GM19438 (cell line): ENCODE results near the gene SURF1.
"Not testable (repeated sequence)": the region's sequence is repeated elsewhere in the genome, so short reads cannot be mapped to it uniquely, and the experiment has no call there.

ENCODE experiments used
- ATAC-seq: cut with Tn5 transposase; IDR thresholded peaks from one replicate; pipeline ENCODE4 v1.9.1; 2021; ENCODE audit warnings: low read depth; ENCODE audit not compliant: unreplicated experiment

Gene SURF1, protein sequence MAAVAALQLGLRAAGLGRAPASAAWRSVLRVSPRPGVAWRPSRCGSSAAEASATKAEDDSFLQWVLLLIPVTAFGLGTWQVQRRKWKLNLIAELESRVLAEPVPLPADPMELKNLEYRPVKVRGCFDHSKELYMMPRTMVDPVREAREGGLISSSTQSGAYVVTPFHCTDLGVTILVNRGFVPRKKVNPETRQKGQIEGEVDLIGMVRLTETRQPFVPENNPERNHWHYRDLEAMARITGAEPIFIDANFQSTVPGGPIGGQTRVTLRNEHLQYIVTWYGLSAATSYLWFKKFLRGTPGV

DNA sequence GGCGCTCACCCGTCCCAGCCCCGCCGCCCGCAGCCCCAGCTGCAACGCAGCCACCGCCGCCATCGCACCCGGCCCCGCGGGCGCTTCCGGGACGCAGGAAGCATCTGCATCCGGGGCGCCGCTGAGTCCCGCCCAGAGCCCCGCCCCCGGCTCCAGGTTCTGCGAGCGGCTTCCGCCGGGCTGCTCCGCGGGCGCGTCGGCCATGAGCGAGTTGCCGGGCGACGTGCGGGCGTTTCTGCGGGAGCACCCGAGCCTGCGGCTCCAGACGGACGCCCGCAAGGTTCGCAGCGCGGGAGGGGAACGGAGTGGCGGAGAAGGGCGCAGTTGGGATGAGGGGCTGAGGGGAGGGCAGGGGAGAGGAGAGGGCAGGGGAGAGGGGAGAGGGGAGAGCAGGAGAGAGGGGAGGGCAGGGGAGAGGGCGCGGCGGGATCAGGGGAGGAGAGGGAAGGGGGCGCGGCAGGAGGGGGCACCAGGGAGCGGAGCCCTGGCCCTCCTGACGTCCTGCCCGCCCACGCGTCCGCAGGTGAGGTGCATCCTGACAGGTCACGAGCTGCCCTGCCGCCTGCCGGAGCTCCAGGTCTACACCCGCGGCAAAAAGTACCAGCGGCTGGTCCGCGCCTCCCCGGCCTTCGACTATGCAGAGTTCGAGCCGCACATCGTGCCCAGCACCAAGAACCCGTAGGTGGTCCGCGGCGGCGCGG, at the start of gene SURF1, which contains the start of gene SURF2:
SURF1 (minus strand) TSS at position 97 of the 701 bp plus-strand sequence; CDS start at position 63, 34 bp downstream.
SURF2 (plus strand) TSS at position 160 of the 701 bp plus-strand sequence; CDS start at position 203, 43 bp downstream.
- ATAC-seq: peak; percentile 52

DNA sequence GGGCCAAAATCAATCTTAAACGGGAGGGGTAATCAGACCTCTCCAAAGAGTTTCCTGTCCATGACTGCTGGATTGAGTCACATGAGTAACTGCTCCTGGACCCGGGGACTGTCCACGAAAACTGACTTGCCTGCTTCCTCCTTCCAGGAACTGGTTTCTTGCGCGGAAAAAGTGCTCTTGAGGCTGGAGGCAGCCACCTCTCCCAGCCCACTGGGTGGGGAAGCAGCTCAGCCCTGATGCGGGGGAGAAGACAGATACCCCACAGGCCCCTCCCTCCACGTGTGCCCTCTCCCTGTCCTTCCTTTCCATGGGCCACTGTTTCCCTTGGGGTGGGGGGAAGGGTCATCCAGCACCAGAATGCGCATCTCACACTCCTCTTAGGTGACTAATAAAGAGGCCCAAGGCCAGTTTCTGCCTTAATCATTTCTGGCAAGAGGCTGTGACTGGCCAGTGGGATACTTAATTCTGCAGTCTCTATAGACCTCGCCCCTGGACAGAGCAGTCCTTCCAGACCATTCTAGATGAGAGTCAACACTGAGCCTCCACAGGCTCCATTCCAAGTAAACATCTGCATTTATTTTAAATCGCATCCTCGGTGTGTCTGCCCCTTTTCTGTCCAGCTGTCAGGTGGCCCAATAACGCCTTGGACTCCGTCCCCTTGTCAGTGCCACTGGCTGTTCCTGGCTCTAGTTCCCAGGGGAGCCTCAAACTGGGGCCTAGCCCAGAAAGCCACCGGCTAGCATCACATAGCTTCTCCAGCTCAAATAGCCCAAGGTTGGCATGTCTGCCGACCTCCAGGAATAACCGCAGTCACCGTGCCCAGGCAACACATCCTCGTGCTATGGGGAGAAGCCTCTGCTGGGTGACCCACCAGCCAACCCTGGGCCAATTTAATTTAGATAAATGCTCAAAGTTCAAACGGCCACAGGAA, 49.5 kb upstream of the SURF1 start:
- ATAC-seq: no peak

- no peak for ATAC-seq
These were observed 48.2 kb upstream of the SURF1 start for GRCh38 chr9:133404454-133405002.

- ATAC-seq: no peak
These were observed 47.6 kb upstream of the SURF1 start for GRCh38 chr9:133403766-133404453.

- ATAC-seq: no peak
These were observed 46.4 kb upstream of the SURF1 start for GRCh38 chr9:133402689-133403088.

DNA sequence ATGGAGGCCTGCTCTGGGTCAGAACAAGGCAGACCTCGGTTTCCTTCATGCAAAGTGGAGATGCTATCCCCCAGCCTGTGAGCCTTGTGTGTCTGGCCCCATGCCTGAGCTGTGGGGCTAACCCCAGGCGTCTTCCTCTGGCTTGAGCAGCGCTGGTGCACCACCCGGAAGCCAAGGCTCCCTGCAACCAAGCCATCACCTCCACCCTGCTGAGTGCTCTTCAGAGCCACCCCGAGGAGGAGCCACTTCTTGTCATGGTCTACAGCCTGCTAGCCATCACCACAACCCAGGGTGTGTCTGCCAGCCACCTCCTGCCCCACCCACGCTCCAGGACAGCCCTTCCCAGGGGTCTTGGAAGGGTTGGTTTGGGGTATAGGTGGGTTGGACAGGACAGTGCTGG, 45.3 kb upstream of the SURF1 start:
- ATAC-seq: no peak

GRCh38 chr9:133400292-133400691, 44.0 kb upstream of the SURF1 start:
- ATAC-seq: no peak

DNA sequence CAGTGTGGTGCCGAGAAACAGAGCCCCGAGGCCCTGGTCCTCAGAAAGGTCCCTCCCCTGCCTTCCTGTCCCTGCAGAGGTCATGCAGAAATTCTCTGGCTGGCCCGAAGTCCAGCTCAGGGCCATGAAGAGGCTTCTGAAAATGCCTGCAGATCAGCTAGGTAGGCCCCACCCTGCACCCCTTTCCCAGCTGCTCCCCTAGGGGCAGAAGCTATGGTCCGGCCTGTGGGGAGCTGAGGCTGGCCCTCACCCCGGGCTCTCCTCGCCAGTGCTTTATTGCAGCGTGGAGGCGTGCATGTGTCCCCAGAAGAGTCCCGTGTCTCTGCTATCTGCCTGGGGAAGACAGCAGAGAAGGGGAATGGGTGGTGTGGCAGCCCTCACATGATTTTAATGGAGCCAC, 41.6 kb upstream of the SURF1 start:
- no peak for ATAC-seq

GRCh38 chr9:133397370-133397769, 41.1 kb upstream of the SURF1 start:
- no peak for ATAC-seq

GRCh38 chr9:133396952-133397351, 40.7 kb upstream of the SURF1 start:
- ATAC-seq: no peak

GRCh38 chr9:133394687-133395271, 38.5 kb upstream of the SURF1 start:
- no peak for ATAC-seq

- ATAC-seq: no peak
These were observed 37.1 kb upstream of the SURF1 start for GRCh38 chr9:133393399-133393798.

- ATAC-seq: not testable (repeated sequence)
These were observed 36.0 kb upstream of the SURF1 start for GRCh38 chr9:133392308-133392707.

- ATAC-seq: not testable (repeated sequence)
These were observed 35.2 kb upstream of the SURF1 start for GRCh38 chr9:133391449-133391848.

- no peak for ATAC-seq
These were observed 34.4 kb upstream of the SURF1 start for GRCh38 chr9:133390713-133391112.

DNA sequence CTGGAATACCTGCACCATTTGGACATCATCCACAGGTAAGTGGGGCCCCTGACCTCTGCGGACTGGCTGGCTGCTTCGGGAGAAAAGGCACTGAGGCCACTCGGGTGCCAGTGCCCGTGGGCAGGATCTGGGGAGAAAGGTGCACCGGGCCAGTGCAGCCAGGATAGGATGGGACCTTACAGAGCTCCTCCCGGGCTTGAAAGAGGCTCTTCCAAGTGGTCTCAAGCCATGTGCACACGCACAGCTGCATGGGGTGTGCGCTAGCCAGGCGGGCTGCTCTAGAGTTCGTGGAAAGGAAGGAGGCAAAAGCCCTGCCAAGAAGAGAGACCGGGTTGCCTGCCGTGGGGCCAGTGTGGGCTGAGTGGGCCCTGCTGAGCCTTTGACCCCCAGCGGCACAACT, 33.3 kb upstream of the SURF1 start:
- no peak for ATAC-seq

DNA sequence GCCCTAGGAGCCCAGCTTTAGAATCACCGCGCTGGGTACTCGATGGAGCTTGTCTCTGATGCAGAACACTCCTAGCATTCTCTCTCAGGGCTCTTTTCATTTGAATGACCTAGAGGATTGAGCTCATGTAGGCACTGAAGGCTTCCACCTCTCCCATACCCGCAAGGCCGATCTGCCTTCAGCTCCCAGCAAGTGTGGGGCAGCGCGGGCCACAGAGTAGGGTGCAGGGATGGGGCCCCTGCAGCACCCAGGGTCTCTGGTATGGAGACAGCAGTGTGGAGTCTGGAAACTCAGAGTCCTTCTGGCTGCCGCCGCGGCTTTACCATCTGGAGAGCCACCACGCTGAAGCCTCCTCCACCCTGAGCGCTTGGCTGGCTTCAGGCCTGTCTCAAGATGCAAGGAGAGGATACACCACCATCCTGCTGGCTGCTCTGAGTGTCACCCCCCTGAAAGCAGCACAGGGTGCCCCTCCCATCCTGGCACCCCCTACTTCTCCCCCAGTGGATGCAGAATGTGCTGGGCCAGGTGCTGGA, 32.8 kb upstream of the SURF1 start:
- no peak for ATAC-seq

GRCh38 chr9:133387680-133388079, 31.4 kb upstream of the SURF1 start:
- ATAC-seq: no peak

DNA sequence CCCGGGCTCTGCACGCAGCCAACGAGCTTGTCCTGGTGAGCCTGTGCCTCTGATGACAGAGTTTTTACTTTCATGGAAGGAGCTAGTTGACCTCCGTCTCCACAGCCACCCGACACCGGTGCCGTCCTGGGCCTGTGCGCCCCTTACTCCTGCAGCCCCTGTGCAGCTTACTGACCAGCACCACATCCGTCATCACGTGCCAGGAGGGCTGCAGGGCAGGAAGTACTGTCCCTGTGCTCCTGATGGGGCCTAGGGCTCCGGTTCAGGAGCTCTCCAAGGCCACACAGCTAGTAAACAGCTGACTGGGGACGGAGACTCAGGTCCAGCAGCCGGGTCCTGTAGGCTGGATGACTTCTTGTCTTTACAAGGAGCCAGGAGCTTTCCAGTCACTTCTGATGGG, 30.1 kb upstream of the SURF1 start:
- ATAC-seq: no peak
